Iris pigment epithelial cell (primary cell): Measurements from ENCODE around the gene ANKRD33.
"Not testable (repeated sequence)": the region's sequence is repeated elsewhere in the genome, so short reads cannot be mapped to it uniquely, and the experiment has no call there.

Experiments
- DNase-seq: peaks from one replicate; pipeline ENCODE4 v3.0.0-alpha.2; 2011; ENCODE audit warnings: low read depth

ANKRD33 gene

DNA sequence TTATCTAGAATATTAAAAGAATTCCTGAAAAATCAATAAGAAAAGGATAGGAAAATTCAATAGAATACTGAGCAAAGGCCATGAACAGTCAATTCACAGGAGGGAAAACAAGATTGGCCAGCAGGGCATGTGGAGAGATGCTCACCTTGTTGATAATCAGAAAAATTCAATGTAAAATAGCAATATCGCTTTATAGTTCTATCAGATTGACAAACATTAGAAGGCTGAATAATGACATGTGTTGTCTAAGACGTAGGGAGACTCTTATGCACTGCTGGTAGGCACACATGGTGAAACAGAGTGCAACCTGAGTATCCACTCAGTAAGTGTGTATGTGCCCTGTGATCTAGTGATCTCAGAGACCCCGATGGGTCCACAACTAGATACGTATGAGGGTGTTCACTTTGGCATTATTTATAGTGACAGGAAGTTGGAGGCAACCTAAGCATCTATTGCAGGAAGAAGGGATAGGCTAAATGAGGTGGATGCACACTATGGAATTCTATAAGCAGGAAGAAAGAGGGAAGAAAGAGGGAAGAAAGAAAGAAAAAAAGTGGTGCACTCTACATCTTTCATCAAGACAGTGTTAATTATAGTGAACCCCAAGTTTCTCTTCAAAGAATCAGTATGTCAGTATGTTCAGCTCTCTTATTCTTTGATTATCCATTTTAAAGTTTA is 3.8 kb upstream of the ANKRD33 start:
- DNase-seq, result no peak

- peak; percentile 64 for DNase-seq
Observed at GRCh38 chr12:51884676-51885229, 3.1 kb upstream of the ANKRD33 start.

DNA sequence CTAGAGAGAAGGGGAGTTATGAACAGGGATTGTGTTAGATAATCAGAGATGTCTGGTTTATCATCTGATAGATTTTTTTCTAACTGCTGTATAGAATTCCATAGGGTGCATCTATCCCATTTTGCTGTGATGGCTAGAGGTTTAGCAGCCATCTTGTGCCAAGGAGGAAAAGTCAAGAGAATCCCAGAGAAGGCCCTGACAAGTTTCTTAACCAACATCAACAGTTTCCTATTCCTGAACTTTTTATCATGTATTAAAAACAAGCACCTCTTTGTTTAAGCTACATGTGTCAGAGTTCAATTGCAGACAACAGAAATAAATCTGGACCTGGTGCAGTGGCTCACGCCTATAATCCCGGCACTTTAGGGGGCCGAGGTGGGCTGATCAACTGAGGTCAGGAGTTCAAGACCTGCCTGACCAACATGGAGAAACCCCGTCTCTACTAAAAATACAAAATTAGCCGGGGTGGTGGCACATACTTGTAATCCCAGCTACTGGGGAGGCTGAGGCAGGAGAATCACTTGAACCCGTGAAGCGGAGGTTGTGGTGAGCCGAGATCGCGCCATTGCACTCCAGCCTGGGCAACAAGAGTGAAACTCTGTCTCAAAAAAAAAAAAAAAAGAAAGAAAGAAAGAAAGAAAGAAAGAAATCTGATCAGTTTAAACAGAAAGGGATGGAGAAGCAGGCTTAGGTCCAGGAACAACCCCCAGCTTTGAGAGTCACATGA is 2.4 kb upstream of the ANKRD33 start:
- DNase-seq, result not testable (repeated sequence)

- peak; percentile 96 for DNase-seq
Observed at GRCh38 chr12:51886021-51886710, 1.7 kb upstream of the ANKRD33 start.

DNA sequence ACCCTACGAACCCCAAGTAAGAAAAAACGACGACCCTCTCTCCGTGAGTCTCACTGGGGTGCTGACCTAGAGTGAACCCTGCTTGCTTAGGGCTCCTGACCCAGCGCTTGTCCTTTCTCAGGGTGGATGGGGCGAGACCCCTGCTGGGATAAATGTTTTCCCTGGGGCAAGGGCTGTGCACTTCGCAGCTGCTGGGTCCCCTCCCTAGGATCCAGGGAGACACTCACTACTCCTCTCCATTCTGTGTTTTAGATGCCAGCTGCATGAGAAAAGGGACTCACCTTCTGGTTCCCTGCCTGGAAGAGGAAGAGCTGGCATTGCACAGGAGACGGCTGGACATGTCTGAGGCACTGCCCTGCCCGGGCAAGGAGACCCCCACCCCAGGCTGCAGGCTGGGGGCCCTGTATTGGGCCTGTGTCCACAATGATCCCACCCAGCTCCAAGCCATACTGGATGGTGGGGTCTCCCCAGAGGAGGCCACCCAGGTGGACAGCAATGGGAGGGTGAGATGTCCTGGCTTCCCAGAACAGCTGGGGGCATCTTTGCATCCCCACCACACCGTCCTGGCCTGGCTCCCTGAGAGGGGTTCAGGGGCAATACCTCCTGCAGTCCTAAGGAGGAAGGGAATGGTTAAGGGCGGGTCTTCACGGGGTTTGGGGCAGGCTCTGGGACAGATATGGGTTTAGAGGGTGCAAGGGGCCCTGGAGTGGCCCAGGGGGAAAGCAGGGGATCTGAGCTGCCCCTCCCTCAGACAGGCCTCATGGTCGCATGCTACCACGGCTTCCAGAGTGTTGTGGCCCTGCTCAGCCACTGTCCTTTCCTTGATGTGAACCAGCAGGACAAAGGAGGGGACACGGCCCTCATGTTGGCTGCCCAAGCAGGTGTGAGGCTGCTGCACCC is 663 bp downstream of the ANKRD33 start:
- no peak for DNase-seq

GRCh38 chr12:51889216-51890132 is 1.6 kb downstream of the ANKRD33 start:
- DNase-seq, result no peak

GRCh38 chr12:51890133-51890464 is 2.2 kb downstream of the ANKRD33 start:
- DNase-seq, result no peak

- no peak for DNase-seq
Observed at GRCh38 chr12:51890511-51891171, 2.7 kb downstream of the ANKRD33 start.

- no peak for DNase-seq
Observed at GRCh38 chr12:51891843-51892242, 3.9 kb downstream of the ANKRD33 start.

GRCh38 chr12:51893786-51894185 is 5.9 kb downstream of the ANKRD33 start:
- no peak for DNase-seq

DNA sequence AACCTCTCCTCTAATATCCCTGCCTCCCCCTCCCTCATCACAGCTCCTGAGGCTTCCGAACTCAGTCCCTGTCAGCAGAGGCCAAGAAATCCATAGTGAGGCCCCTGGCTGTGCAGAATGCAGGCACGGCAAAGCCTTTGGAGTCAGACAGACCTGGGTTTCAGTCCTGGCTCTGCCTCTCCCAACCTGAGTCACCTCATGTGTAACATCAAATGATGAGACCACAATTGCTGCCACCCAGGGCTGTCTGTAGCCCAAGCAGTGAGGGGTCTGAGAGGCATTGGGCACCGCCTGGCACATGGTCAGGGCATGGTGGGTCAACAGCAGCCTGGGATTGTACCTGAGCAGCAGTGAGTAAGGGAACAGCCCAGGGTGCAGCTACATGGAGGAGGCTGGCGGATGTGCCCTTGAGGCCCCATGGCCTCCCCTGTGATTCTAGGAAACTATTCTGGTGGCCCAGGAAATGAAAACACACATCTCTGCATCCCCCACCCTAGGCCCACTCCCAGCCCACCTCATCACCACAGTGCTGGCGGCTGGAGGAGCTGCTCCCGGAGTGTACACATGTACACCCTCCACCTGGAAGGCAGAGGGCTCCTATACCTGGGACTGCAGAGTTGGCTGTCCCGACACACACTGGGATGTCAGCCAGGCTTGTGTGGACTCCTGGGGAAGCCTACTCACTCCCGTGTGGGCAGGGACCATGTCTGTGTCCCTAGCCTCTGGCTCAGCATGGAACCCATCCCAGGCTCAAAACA is 7.7 kb downstream of the ANKRD33 start:
- DNase-seq, result no peak

DNA sequence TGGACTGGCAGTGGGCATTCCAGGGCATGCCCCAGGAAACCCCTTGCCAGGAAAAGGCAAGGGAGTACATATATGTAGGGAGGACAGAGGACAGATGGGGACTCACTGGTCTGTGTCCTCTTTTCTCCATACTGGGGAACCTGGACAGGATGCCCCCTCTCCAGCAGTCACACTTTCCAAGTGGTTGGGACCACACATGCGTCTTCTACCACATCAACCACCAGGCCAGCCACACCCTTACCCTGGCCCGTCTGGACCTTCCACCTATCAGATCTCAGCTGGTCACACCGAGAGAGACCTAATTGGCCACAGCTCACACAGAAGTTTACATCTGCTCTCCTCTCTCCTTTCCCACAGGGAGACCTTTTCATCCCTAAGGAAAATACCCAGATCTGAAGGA is 8.3 kb downstream of the ANKRD33 start:
- no peak for DNase-seq

DNA sequence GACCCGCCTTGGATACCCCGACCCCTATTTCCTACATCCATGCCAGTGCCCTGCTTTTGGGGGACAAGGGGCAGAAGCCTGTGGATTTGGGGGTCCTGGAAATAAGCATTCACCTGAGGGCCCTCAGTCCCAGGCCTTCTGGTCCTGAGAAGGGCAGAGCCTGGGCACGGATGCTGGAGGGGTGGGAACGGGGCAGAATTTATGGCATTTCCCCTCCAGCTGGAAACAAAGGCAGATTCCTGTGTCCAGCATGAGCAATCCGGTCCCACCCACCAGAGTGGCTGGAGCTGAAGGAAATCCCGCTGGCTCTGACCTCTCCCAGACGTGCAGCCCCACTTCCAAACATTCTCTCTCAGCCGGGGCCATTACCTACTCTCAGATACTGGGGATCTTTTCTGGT is 9.3 kb downstream of the ANKRD33 start:
- no peak for DNase-seq

DNA sequence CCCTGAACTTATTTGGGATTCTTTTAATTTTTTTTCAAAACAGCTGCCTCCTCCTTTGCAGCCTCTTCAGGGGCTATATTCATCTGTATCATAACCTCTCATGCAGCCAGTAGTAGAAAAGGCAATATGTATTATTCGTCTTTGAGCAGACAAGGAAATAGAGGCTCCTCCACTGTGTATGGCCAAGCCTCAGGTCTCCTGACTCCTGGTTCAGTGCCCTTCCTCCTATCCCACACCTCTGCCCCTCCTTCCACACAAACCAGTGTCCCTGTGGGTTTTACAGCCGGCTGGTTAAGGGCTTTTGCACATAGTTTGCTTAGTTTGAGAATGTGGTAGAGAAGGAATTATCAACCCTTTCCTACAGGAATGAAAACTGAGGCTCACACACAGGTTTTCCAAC is 10.6 kb downstream of the ANKRD33 start:
- no peak for DNase-seq

DNA sequence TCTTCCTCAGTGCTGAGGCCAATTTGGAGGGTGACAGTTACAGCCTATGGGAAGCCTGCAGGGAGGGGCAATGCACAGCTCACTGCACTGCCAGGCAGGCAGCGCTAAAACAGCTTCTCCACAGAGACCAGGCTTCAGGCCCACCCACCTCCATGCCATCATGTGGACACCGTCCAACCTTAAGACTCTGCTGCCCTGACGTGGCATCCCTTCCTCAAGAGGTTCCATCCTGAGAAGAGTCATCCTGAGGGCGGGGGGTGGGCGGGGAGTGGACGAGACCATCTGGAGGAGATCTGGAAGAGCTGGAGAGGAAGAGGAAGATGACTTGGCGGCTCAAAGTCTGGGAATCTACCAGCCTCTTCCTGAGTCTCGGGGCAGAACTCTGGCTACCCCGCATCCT is 11.0 kb downstream of the ANKRD33 start:
- DNase-seq, result peak; percentile 47

DNA sequence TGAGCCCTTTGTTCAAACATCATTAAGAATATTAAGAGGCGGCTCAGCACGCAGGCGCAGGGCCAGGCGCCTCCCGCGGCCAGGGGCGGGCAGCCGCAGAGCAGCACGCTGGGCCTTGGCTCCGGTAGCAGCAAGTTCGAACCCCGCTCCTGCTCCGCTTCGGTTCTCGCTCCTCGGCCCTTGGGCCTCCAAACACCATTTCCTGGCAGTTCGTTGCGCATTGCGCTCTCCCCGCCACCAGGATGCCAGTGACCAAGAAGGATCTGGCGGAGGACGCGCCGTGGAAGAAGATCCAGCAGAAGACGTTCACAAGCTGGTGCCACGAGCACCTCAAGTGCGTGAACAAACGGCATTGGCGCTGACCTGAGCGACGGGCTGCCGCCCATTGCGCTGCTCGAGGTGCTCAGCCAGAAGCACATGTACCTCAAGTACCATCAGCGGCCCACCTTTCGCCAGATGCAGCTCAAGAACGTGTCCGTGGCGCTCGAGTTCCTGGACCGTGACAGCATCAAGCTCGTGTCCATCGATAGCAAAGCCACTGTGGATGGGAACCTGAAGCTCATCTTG is 12.5 kb downstream of the ANKRD33 start:
- DNase-seq, result no peak

GRCh38 chr12:51901121-51901817 is 13.4 kb downstream of the ANKRD33 start:
- DNase-seq, result no peak

DNA sequence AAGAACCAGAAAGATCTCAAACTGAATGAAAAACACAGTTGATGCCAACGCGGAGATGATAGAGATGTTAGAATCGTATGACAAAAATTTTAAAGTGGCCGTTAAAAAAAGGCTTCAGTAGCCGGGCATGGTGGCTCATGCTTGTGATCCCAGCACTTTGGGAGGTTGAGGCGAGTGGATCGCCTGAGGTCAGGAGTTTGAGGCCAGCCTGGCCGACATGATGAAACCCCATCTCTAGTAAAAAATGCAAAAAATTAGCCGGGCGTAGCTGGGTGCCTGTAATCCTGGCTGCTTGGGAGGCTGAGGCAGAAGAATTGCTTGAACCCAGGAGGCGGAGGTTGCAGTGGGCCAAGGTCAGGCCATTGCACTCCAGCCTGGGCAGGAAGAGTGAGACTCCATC is 14.0 kb downstream of the ANKRD33 start:
- no peak for DNase-seq
